NAMALWA (cell line): Measurements from ENCODE around the gene PARD3.
"Not testable (repeated sequence)": the region's sequence is repeated elsewhere in the genome, so short reads cannot be mapped to it uniquely, and the experiment has no call there.

Source experiments
- DNase-seq: peaks from one replicate; pipeline ENCODE4 v3.0.0-alpha.2; 2015; ENCODE audit warnings: low spot score

The PARD3 gene

DNA sequence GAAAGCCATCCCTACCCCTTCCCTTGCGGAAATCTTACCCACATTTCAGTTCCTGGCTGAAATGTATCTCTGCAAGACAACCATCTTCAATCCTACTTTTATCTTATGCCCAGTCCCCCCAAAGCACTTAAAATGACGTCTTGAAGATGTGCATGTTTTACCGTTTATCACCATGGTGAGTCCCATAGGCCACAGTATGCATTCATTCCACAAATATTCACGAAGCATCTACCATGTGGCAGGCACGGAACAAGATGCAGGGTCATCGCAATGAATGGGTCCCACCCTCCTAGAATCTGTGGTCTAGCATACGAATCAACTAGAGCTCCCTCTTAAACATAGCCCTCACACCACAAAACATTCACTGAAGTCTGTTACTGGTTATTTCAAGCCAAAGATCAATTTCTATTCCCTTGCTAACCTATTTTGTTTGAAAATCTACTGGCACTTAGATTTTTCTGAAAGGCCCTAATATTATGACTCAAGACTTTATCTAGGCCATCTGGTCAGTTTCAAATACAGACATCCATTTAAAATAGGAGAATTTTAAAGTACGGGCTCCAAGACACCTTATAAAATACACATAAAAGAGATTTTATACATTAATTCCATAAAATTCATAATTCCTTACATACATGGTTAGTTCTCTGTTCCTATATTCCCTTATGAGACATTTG lies 99.4 kb downstream of the PARD3 start:
- no peak for DNase-seq

- no peak for DNase-seq
Observed at GRCh38 chr10:34713875-34714274, 101.2 kb downstream of the PARD3 start.

- DNase-seq: no peak
Observed at GRCh38 chr10:34711500-34711899, 103.6 kb downstream of the PARD3 start.

- no peak for DNase-seq
Observed at GRCh38 chr10:34710391-34710751, 104.7 kb downstream of the PARD3 start.

DNA sequence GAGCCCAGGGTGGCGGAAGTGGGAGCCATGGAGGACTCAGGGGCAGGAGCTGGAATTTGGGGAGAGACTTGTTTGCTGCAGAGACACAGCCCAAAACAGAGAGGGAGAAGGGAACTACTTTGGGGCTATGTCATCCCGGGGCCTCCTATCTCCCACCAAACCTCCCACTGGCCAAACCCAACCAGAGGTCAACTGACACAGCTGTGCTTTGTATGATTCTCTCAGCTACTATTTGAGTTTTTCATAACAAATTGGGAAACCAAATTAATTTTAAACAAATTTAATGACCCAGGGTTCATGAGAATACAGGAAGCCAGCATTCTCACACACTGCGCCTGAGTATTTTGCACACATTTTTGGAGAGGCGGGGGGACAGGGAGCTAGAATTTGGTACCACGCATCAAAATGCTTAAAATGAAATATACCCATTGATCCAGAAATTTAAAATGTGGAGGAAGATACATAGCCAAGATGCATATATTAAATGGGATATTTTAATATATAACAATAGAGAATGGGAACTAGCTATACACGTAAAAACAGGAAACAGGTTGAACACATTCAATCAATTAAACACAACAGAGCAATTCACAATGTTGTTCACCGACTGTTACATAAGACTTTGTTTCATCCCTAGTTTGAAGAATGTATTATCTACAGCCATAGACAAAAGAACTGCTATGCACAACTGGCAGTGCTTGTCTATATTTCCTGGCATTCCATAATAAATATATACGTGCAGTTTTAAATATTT lies 105.3 kb downstream of the PARD3 start:
- no peak for DNase-seq

- no peak for DNase-seq
Observed at GRCh38 chr10:34707656-34708055, 107.4 kb downstream of the PARD3 start.

DNA sequence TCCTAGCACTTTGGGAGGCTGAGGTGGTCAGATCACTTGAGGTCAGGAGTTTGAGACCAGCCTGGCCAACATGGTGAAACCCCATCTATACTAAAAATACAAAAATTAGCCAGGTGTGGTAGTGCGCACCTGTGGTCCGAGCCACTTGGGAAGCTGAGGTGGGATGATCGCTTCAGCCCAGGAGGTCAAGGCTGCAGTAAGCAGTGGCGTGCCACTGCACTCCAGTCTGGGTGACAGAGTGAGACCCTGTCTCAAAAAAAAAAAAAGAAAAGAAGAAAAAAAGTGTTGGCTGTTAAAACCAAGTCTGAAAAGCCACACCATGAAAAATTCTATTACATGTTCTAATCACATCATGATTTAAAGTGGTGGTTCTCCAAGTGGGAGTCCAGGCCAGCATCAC lies 108.1 kb downstream of the PARD3 start:
- not testable (repeated sequence) for DNase-seq

- DNase-seq: no peak
Observed at GRCh38 chr10:34706147-34706546, 108.9 kb downstream of the PARD3 start.

DNA sequence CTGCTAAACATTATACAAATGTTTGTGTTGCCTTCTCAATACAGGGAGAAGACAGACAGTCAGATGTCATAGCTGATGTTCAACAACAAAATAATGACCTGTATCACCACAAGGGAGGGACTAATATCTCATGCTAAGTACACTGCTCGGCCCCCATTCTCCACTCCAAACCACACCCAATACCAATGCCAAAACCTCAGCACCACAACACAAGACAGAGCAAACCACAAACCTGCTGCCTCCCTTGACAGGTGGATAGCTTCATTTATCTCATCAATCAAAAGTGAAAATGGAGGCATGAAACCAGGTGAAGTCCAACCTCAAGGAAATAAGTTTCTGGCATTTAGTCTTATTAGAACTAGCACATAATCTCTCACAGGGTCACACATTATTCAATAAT lies 109.5 kb downstream of the PARD3 start:
- no peak for DNase-seq

DNA sequence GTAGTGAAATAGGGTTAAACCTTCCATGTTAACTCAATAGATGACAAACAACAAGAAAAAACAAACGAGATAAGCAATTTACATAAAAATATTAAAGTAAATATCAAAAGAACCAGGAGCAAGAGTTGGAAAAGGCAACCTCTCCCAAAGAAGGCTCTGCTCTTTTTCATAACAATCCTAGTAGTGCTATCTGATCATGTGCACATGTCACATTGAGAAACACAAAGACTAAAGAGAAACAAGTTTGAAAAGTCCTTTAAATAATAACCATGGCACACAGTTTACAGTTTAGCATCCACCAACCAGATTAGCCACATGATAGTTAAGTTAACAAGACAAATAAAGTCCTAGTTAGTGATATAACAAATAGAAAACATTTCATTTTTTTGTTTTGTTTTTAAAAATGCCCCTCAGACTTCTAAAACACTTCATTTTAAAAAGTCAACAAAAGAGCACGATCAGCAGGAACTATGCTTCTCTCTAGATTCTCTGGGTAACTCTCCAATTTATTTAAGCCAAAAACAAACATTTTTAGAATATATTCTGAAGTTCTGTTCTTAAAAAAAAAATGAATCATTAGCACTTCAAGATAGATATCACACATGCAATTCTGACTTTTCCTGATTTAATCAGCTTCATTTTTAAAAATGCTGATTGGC lies 110.4 kb downstream of the PARD3 start:
- no peak for DNase-seq

DNA sequence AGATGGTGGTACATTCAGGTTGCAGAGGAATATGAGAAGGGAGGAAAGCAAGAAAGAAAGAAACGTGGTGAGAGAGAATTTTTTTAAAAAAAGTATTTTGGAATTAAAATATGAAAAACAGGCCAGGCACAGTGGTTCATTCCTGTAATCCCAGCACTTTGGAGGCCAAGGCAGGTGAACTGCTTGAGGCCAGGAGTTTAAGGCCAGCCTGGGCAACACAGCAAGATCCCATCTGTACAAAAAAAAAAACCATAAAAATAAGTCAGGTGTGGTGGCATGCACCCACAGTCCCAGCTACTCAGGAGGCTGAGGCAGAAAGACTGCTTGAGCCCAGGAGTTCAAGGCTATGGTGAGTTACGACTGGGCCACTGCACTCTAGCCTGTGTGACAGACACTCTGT lies 112.1 kb downstream of the PARD3 start:
- DNase-seq: no peak

- no peak for DNase-seq
Observed at GRCh38 chr10:34702093-34702937, 112.8 kb downstream of the PARD3 start.

DNA sequence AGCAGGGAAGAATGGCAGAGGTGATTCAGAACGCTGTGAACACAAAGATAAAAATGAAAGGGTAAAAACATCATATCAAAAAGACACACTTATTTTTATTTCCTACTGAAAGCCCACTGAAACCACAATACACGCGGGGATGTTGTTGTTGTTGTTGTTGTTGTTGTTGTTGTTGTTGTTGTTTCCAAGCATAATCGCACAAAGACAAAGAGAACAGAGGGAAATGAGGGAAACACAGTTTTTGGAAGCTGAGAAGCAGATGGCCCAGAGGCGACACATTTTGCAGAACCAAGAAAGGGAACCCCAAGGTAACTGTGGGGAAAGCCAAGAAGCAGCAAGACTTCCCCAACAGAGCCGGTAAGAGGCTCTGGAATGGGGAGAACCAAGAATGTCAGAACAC lies 113.9 kb downstream of the PARD3 start:
- DNase-seq: no peak

- not testable (repeated sequence) for DNase-seq
Observed at GRCh38 chr10:34700752-34701151, 114.3 kb downstream of the PARD3 start.

- no peak for DNase-seq
Observed at GRCh38 chr10:34699904-34700517, 115.1 kb downstream of the PARD3 start.

GRCh38 chr10:34698979-34699378 lies 116.1 kb downstream of the PARD3 start:
- DNase-seq: no peak

- DNase-seq: no peak
Observed at GRCh38 chr10:34698248-34698831, 116.8 kb downstream of the PARD3 start.

- no peak for DNase-seq
Observed at GRCh38 chr10:34697351-34698247, 117.5 kb downstream of the PARD3 start.

DNA sequence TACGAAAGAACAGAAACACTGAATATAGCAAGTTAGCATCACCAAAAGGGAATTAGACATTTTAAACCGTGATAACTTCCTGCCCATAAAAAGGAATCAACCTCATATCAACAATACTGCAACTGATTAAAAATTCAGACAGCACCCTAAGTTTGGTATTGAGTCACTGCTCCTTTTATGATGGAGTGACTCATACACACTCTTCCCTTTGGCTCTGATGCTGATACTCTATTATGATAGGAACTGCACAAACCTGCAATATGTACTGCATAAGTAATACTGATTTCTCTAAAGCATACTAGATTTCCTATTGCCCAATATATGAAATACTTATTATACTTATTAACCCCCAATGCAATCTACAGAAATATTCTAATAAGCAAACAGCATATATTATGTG lies 118.7 kb downstream of the PARD3 start:
- no peak for DNase-seq

DNA sequence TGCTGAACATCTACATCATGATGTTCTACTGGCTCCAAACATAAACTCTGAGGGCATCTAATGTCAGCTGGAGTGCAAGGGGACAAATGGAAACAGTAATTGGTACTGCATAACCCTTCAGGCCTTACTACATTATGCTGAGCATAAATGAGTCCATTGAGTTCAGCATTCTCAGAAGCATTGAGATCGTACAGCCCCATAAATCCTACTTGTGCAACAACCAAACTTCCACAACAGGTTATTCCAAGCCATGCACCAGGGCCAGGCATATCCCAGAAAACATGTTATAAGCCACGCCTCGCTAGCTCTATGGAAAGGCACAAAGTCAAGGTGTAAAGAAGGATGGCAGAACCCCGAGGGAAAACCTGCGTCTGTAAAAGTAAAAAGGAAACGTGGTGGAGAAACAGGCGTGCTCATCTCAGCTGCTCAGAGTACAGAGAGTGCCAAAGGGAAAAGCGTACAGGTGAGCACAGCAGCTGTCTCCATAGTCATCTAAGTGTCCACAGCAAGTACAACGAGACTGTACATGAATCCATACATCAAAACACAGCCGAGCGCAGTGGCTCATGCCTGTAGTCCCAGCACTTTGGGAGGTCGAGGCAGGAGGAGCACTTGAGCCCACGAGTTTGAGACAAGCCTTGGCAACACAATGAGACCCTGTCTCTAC lies 124.6 kb downstream of the PARD3 start:
- DNase-seq: no peak
